SKM-1 (cell line): ENCODE results near the gene CYSTM1.
"Not testable (repeated sequence)": the region's sequence is repeated elsewhere in the genome, so short reads cannot be mapped to it uniquely, and the experiment has no call there.

Experiments
- DNase-seq: peaks from one replicate; lab custom pipeline; 2025; ENCODE audit not compliant: unreplicated experiment; lab: John Stamatoyannopoulos, UW

CYSTM1 gene

GRCh38 chr5:140148508-140148907, 26.5 kb upstream of the CYSTM1 start:
- DNase-seq = no peak

- no peak for DNase-seq
These were observed 24.8 kb upstream of the CYSTM1 start for GRCh38 chr5:140150201-140150600.

GRCh38 chr5:140151144-140152021, 23.6 kb upstream of the CYSTM1 start:
- no peak for DNase-seq

GRCh38 chr5:140152022-140152999, 22.7 kb upstream of the CYSTM1 start:
- DNase-seq = no peak

GRCh38 chr5:140153255-140153654, 21.7 kb upstream of the CYSTM1 start:
- no peak for DNase-seq

- no peak for DNase-seq
These were observed 21.1 kb upstream of the CYSTM1 start for GRCh38 chr5:140153905-140154304.

- not testable (repeated sequence) for DNase-seq
These were observed 20.1 kb upstream of the CYSTM1 start for GRCh38 chr5:140154710-140155381.

- DNase-seq = peak; percentile 73
These were observed 17.8 kb upstream of the CYSTM1 start for GRCh38 chr5:140157032-140157781.

- DNase-seq = no peak
These were observed 15.7 kb upstream of the CYSTM1 start for GRCh38 chr5:140159014-140159927.

GRCh38 chr5:140162275-140162674, 12.7 kb upstream of the CYSTM1 start:
- DNase-seq = no peak

GRCh38 chr5:140162781-140163180, 12.2 kb upstream of the CYSTM1 start:
- no peak for DNase-seq

GRCh38 chr5:140165101-140165922, 9.7 kb upstream of the CYSTM1 start:
- no peak for DNase-seq

- DNase-seq = no peak
These were observed 9.1 kb upstream of the CYSTM1 start for GRCh38 chr5:140165923-140166270.

GRCh38 chr5:140166911-140167310, 8.1 kb upstream of the CYSTM1 start:
- DNase-seq = no peak

GRCh38 chr5:140168371-140168770, 6.6 kb upstream of the CYSTM1 start:
- DNase-seq = no peak

- no peak for DNase-seq
These were observed 5.6 kb upstream of the CYSTM1 start for GRCh38 chr5:140169410-140169809.

GRCh38 chr5:140172483-140172882, 2.5 kb upstream of the CYSTM1 start:
- DNase-seq = no peak

GRCh38 chr5:140174014-140174413, 974 bp upstream of the CYSTM1 start:
- no peak for DNase-seq
